ENCODE data around the gene GPLD1.
A peak's percentile ranks its signal among the peaks of the same experiment; 100 is the strongest.

GPLD1 gene

DNA sequence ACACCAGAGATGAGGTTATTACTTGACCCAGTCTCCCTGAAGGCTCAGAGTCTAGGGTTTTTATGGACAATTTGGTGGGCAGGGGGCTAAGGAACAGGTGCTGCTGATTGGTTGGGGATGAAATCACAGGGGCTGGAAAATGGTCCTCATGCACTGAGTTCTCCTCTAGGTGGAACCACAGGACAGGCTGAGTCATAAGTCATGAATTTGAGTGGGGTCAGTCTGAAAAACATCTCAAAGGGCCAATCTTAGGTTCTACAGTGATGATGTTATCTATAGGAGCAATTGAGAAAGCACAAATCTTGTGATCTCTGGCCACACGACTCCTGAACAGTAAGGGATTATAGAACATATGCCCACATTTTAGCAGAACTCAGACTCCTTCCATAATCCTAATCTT lies 92.6 kb downstream of the GPLD1 start:
- Histone ChIP-seq H4K8ac (ENCODE audit: low read depth, low read length) (no peak overlapping the region), H2BK15ac (replicated peaks; ENCODE audit: low read depth) (no peak overlapping the region), H3K36me3 (ENCODE audit: control insufficient read depth, insufficient read depth, low read length) (no peaks in the 10 kb centered on the region), H3K18ac (ENCODE audit: low read length) (no peak overlapping the region), H4K5ac (ENCODE audit: low read length) (no peak overlapping the region), H3K79me2 (ENCODE audit: control insufficient read depth, insufficient read depth, low read length) (no peaks in the 10 kb centered on the region), H3K9ac (ENCODE audit: low read length) (no peak overlapping the region), H3K27ac (ENCODE audit: low read depth, low read length) (no peak overlapping the region), H3K23ac (ENCODE audit: low read length) (no peak overlapping the region), H3K4me3 (ENCODE audit: low read length) (no peak overlapping the region), H3K4ac (ENCODE audit: low read depth, low read length) (no peak overlapping the region), H3K4me1 (ENCODE audit: control insufficient read depth, low read depth, low read length) (peaks cover 8% of the 10 kb centered on the region), H3K56ac (ENCODE audit: low read length) (no peak overlapping the region), H3K27me3 (ENCODE audit: insufficient read depth, low read length, poor library complexity) (no peaks in the 10 kb centered on the region), H3K4me2 (ENCODE audit: low read length) (no peak overlapping the region), H3K79me1 (ENCODE audit: low read length) (no peaks in the 10 kb centered on the region), H2AK5ac (ENCODE audit: low read length) (peak overlapping the region; percentile 11), H2BK120ac (ENCODE audit: low read depth, low read length) (no peak overlapping the region), H2BK5ac (ENCODE audit: low read length) (no peak overlapping the region)
- DNase-seq: peak; percentile 30
- no CpG with 5 or more reads among the region's 1 CpG for WGBS (ENCODE audit: extremely low coverage, insufficient coverage, low lambda C conversion rate)

DNA sequence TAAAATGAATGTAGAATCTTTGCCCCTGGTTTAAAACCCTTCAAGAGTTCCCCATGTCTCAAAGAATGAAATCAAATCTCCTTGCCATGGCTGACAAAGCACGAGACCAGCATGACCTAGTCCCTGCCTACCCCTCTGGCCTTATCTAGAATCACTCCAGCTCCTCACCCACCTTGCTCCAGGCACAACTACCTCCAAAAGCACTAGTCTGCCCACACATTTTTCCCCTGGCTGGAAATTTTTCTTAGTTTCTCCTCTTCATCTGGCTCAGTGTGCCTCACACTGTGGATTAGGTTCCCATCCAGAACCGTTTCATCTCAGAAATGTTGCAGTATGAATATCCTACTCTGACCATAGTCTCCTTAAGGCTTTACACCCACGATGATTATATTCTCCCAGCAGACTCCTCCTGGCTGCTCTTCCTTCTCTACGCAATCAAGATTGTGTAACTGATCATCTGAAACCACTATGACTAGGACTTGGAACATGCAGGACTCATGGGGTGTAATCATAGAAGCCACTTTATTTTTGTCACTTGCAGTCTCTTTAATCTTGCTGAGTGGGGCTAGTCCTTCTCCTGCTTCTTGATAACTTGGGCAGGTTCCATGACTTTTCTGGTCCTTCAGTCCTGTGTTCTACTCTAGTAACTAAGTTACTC lies 94.5 kb downstream of the GPLD1 start:
- no peak for DNase-seq
- H4K5ac ChIP-seq (ENCODE audit: low read length): no peak overlapping the region

DNA sequence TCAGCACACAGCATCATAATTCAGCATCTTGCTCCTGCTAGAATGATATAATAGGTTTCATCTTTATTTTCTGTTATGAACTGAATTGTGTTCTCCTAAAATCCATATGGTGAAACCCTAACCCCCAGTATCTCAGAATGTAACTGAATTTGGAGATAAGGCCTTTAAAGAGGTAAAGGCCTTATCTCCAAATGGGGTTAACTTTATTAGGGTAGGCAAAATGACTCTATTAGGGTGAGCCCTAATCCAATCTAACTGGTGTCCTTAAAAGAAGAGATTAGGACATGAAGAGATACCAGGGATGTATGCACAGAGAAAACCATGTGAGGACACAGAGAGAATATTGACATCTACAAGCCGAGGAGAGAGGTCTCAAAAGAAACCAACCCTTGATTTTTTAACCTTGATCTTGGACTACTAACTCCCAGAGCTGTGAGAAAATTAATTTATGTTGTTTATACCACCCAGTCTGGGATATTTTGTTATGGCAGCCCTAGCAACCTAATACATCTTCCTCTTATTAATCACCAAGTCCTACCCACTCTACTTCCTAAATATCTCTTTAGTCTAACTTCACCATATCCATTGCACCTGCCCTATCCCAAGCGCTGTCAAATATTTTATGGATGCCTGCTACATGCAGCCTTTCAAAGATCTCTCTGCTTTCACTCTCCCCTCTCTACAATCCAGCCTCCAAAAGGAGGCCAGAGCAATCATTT lies 95.2 kb downstream of the GPLD1 start:
- Histone ChIP-seq H3K4me3 (ENCODE audit: low read length) (no peak overlapping the region), H3K18ac (ENCODE audit: low read length) (no peak overlapping the region), H3K23ac (ENCODE audit: low read length) (no peak overlapping the region), H4K5ac (ENCODE audit: low read length) (no peak overlapping the region), H3K4me1 (ENCODE audit: control insufficient read depth, low read depth, low read length) (peaks cover under 1% of the 10 kb centered on the region), H3K9ac (ENCODE audit: low read length) (no peak overlapping the region), H3K4ac (ENCODE audit: low read depth, low read length) (no peak overlapping the region), H3K4me2 (ENCODE audit: low read length) (no peak overlapping the region), H3K36me3 (ENCODE audit: control insufficient read depth, insufficient read depth, low read length) (no peaks in the 10 kb centered on the region), H3K27me3 (ENCODE audit: insufficient read depth, low read length, poor library complexity) (no peaks in the 10 kb centered on the region), H3K79me2 (ENCODE audit: control insufficient read depth, insufficient read depth, low read length) (no peaks in the 10 kb centered on the region), H2BK120ac (ENCODE audit: low read depth, low read length) (no peak overlapping the region), H2BK15ac (replicated peaks; ENCODE audit: low read depth) (no peak overlapping the region), H2BK5ac (ENCODE audit: low read length) (no peak overlapping the region), H3K56ac (ENCODE audit: low read length) (no peak overlapping the region), H3K27ac (ENCODE audit: low read depth, low read length) (no peak overlapping the region), H2AK5ac (ENCODE audit: low read length) (no peak overlapping the region), H4K8ac (ENCODE audit: low read depth, low read length) (no peak overlapping the region), H3K79me1 (ENCODE audit: low read length) (no peaks in the 10 kb centered on the region)
- WGBS (ENCODE audit: extremely low coverage, insufficient coverage, low lambda C conversion rate): no CpG with 5 or more reads among the region's 2 CpGs
- DNase-seq: peak; percentile 35

More for the DNA sequence above, 94.5 kb downstream of the GPLD1 start:
- no peaks in the 10 kb centered on the region for H3K79me2 ChIP-seq (ENCODE audit: control insufficient read depth, insufficient read depth, low read length)
- H3K4me3 ChIP-seq (ENCODE audit: low read length): no peak overlapping the region
- no peak overlapping the region for H2BK120ac ChIP-seq (ENCODE audit: low read depth, low read length)
- no peak overlapping the region for H2BK5ac ChIP-seq (ENCODE audit: low read length)
- no peaks in the 10 kb centered on the region for H3K27me3 ChIP-seq (ENCODE audit: insufficient read depth, low read length, poor library complexity)
- H3K56ac ChIP-seq (ENCODE audit: low read length): no peak overlapping the region
- no peak overlapping the region for H3K27ac ChIP-seq (ENCODE audit: low read depth, low read length)
- H2BK15ac ChIP-seq (replicated peaks; ENCODE audit: low read depth): no peak overlapping the region
- no peak overlapping the region for H3K23ac ChIP-seq (ENCODE audit: low read length)
- no peak overlapping the region for H3K4ac ChIP-seq (ENCODE audit: low read depth, low read length)
- peaks cover 4% of the 10 kb centered on the region for H3K4me1 ChIP-seq (ENCODE audit: control insufficient read depth, low read depth, low read length)
- H3K36me3 ChIP-seq (ENCODE audit: control insufficient read depth, insufficient read depth, low read length): no peaks in the 10 kb centered on the region
- no peaks in the 10 kb centered on the region for H3K79me1 ChIP-seq (ENCODE audit: low read length)
- WGBS (ENCODE audit: extremely low coverage, insufficient coverage, low lambda C conversion rate): no CpG with 5 or more reads among the region's 4 CpGs
- H3K9ac ChIP-seq (ENCODE audit: low read length): no peak overlapping the region
- H2AK5ac ChIP-seq (ENCODE audit: low read length): peak overlapping the region; percentile 16
- no peak overlapping the region for H3K18ac ChIP-seq (ENCODE audit: low read length)
- no peak overlapping the region for H3K4me2 ChIP-seq (ENCODE audit: low read length)
- H4K8ac ChIP-seq (ENCODE audit: low read depth, low read length): no peak overlapping the region

DNA sequence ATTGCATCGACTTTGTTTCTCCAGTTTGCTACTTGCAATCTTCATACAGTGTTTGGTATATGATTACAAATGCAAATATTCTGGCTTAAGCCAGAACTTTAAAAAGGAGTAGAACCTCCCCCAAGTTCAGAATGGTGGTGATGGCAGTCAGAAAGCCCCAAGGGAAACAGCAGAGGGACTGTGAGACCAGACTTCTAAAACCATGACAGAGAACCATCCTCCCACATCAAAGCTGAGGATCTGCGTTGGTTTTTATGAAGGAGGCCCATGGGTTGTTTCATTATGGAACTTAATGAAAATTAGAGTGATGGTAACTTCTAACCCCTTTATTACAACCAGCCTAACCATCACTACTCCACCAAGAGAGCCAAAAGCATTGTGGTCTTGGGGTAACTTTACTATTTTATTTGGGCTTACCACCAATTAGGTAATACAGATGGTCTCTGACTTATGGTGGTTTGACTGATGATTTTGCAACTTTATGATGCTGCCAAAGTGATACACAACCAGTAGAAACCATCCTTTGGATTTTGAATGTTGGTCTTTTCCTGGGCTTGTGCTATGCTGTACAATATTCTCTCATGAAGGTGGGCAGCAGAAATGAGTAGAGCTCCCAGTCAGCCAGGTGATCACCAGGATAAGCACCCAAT lies 97.5 kb downstream of the GPLD1 start:
- no peaks in the 10 kb centered on the region for H3K27me3 ChIP-seq (ENCODE audit: insufficient read depth, low read length, poor library complexity)
- no peaks in the 10 kb centered on the region for H3K4me1 ChIP-seq (ENCODE audit: control insufficient read depth, low read depth, low read length)
- no peak overlapping the region for H3K18ac ChIP-seq (ENCODE audit: low read length)
- H3K36me3 ChIP-seq (ENCODE audit: control insufficient read depth, insufficient read depth, low read length): no peaks in the 10 kb centered on the region
- H3K4me2 ChIP-seq (ENCODE audit: low read length): no peak overlapping the region
- H4K5ac ChIP-seq (ENCODE audit: low read length): no peak overlapping the region
- H3K4ac ChIP-seq (ENCODE audit: low read depth, low read length): no peak overlapping the region
- H2BK15ac ChIP-seq (replicated peaks; ENCODE audit: low read depth): no peak overlapping the region
- no peak overlapping the region for H3K27ac ChIP-seq (ENCODE audit: low read depth, low read length)
- no peaks in the 10 kb centered on the region for H3K79me2 ChIP-seq (ENCODE audit: control insufficient read depth, insufficient read depth, low read length)
- WGBS (ENCODE audit: extremely low coverage, insufficient coverage, low lambda C conversion rate): no CpG with 5 or more reads among the region's 2 CpGs
- H3K23ac ChIP-seq (ENCODE audit: low read length): no peak overlapping the region
- H2BK120ac ChIP-seq (ENCODE audit: low read depth, low read length): no peak overlapping the region
- H3K79me1 ChIP-seq (ENCODE audit: low read length): no peaks in the 10 kb centered on the region
- no peak overlapping the region for H3K4me3 ChIP-seq (ENCODE audit: low read length)
- no peak overlapping the region for H2AK5ac ChIP-seq (ENCODE audit: low read length)
- no peak overlapping the region for H4K8ac ChIP-seq (ENCODE audit: low read depth, low read length)
- no peak overlapping the region for H3K56ac ChIP-seq (ENCODE audit: low read length)
- no peak for DNase-seq
- H2BK5ac ChIP-seq (ENCODE audit: low read length): no peak overlapping the region
- no peak overlapping the region for H3K9ac ChIP-seq (ENCODE audit: low read length)

DNA sequence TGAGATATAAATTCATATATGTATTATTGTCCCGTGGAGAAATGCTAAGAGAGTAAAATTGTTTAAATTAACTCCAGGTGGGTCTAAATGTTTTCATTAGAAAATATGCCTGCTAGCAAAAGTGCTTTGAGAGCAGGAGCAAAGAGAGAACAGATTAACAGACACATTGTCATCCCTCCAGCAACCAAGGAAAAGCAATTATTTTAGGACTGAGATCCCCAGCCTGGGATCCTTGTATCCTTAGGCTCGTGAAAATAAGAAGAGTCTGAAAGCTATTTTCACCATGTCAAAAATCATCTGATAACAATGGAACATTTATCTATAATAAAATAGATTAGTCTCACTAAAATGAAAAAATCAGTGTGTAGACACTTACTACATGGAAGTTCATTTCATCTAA lies 98.2 kb downstream of the GPLD1 start:
- Histone ChIP-seq H4K8ac (ENCODE audit: low read depth, low read length) (no peak overlapping the region), H2BK15ac (replicated peaks; ENCODE audit: low read depth) (peak overlapping the region; percentile 36), H3K79me1 (ENCODE audit: low read length) (no peaks in the 10 kb centered on the region), H3K27me3 (ENCODE audit: insufficient read depth, low read length, poor library complexity) (no peaks in the 10 kb centered on the region), H3K56ac (ENCODE audit: low read length) (no peak overlapping the region), H3K4me1 (ENCODE audit: control insufficient read depth, low read depth, low read length) (no peaks in the 10 kb centered on the region), H3K4me2 (ENCODE audit: low read length) (no peak overlapping the region), H2AK5ac (ENCODE audit: low read length) (no peak overlapping the region), H3K4ac (ENCODE audit: low read depth, low read length) (no peak overlapping the region), H3K36me3 (ENCODE audit: control insufficient read depth, insufficient read depth, low read length) (no peaks in the 10 kb centered on the region), H3K27ac (ENCODE audit: low read depth, low read length) (no peak overlapping the region), H4K5ac (ENCODE audit: low read length) (no peak overlapping the region), H3K9ac (ENCODE audit: low read length) (no peak overlapping the region), H3K18ac (ENCODE audit: low read length) (no peak overlapping the region), H2BK5ac (ENCODE audit: low read length) (no peak overlapping the region), H2BK120ac (ENCODE audit: low read depth, low read length) (no peak overlapping the region), H3K79me2 (ENCODE audit: control insufficient read depth, insufficient read depth, low read length) (no peaks in the 10 kb centered on the region), H3K23ac (ENCODE audit: low read length) (no peak overlapping the region), H3K4me3 (ENCODE audit: low read length) (no peak overlapping the region)
- DNase-seq: no peak
- no CpG with 5 or more reads among the region's 2 CpGs for WGBS (ENCODE audit: extremely low coverage, insufficient coverage, low lambda C conversion rate)
